DND-41 (cell line): ENCODE measurements around the gene PAGR1.

Experiments
- EZH2 ChIP-seq: IDR thresholded peaks from 3 replicates; pipeline ENCODE4 v1.6.1; 2012; ENCODE audit warnings: borderline replicate concordance, low read depth, mild to moderate bottlenecking, moderate library complexity, low read length, inconsistent platforms; ENCODE audit not compliant: severe bottlenecking
- TF ChIP-seq, protein P1 (sequence below): IDR thresholded peaks from 2 replicates; pipeline ENCODE4 v1.5.1; 2012; ENCODE audit warnings: borderline replicate concordance, low read length, moderate library complexity, mild to moderate bottlenecking; ENCODE audit not compliant: poor library complexity, severe bottlenecking; ENCODE audit errors: extremely low read depth

DNA sequence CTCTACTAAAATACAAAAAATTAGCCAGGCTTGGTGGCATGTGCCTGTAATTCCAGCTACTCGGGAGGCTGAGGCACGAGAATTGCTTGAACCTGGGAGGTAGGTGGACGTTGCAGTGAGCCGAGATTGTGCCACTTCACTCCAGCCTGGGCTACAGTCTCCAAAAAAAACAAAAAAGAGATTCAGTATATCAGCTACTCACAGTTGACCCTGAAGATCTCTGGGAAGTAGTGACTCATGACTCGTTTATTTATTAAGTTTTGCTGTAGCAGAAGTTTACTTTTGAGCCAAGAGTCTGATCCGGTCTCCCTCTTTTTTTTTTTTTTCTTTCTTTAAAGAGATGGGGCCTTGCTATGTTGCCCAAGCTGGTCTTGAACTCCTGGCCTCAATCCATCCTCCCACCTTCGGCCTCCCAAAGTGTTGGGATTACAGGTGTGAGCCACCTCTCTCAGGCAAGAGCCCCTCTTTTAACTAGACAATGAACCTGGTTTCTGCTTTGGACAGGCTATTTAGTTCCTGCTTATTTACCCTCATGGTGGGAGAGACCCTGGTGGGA lies 8.7 kb downstream of the PAGR1 start:
- TF ChIP-seq, protein P1, sequence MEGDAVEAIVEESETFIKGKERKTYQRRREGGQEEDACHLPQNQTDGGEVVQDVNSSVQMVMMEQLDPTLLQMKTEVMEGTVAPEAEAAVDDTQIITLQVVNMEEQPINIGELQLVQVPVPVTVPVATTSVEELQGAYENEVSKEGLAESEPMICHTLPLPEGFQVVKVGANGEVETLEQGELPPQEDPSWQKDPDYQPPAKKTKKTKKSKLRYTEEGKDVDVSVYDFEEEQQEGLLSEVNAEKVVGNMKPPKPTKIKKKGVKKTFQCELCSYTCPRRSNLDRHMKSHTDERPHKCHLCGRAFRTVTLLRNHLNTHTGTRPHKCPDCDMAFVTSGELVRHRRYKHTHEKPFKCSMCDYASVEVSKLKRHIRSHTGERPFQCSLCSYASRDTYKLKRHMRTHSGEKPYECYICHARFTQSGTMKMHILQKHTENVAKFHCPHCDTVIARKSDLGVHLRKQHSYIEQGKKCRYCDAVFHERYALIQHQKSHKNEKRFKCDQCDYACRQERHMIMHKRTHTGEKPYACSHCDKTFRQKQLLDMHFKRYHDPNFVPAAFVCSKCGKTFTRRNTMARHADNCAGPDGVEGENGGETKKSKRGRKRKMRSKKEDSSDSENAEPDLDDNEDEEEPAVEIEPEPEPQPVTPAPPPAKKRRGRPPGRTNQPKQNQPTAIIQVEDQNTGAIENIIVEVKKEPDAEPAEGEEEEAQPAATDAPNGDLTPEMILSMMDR: no peak
- TF ChIP-seq EZH2: no peak
